ENCODE results near the gene NFIA.

NFIA gene

DNA sequence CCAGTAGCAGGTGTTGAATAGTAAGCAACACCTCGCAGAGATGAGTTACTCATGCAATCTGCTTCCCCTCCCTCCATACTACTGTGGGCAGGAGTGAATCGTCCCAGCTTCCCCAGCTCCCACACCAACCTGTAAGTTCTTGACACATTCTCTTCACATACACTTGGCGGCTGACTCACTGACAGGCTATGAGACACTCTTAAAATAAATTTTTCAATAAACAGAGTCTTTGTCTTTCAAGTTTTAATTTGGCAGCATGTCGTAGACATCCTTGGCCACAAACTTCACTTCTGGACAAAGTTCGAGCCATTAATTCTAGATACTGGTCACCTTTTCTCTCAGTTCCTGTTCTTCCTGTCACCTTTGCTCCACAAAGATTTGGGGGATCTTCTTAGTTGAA lies 351.9 kb downstream of the NFIA start:
- TF ChIP-seq, protein P1, sequence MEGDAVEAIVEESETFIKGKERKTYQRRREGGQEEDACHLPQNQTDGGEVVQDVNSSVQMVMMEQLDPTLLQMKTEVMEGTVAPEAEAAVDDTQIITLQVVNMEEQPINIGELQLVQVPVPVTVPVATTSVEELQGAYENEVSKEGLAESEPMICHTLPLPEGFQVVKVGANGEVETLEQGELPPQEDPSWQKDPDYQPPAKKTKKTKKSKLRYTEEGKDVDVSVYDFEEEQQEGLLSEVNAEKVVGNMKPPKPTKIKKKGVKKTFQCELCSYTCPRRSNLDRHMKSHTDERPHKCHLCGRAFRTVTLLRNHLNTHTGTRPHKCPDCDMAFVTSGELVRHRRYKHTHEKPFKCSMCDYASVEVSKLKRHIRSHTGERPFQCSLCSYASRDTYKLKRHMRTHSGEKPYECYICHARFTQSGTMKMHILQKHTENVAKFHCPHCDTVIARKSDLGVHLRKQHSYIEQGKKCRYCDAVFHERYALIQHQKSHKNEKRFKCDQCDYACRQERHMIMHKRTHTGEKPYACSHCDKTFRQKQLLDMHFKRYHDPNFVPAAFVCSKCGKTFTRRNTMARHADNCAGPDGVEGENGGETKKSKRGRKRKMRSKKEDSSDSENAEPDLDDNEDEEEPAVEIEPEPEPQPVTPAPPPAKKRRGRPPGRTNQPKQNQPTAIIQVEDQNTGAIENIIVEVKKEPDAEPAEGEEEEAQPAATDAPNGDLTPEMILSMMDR (IDR thresholded peaks at IDR 0.05; ENCODE audit: low read depth, low read length, missing control alignments) = no peak
- DNase-seq (ENCODE audit: extremely low read depth, low read depth) = no peak
- H3K4me3 ChIP-seq (replicated peaks; ENCODE audit: low read depth, low read length) = no peak overlapping the region

DNA sequence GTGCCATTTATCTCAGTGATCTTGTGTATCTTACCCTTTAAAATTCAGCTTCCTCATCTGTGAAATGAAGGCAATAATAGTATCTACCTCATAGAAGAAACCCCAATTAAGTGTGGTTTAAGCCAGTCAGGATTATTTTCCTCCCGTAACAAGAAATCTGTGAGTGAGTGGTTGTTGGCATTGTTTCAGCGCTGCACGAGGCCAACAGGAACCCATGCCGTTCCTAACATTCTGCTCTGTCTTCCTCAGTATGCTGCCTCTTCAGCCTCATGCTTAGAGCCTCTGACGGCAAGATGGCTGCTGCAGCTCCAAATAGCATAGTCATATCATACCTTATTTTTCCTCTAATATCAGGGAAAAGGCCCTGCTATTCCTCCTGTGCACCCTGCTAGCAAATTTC lies 352.9 kb downstream of the NFIA start:
- TF ChIP-seq, protein P1 (IDR thresholded peaks at IDR 0.05; ENCODE audit: low read depth, low read length, missing control alignments) = no peak
- no peak overlapping the region for H3K4me3 ChIP-seq (replicated peaks; ENCODE audit: low read depth, low read length)
- DNase-seq (ENCODE audit: extremely low read depth, low read depth) = no peak

DNA sequence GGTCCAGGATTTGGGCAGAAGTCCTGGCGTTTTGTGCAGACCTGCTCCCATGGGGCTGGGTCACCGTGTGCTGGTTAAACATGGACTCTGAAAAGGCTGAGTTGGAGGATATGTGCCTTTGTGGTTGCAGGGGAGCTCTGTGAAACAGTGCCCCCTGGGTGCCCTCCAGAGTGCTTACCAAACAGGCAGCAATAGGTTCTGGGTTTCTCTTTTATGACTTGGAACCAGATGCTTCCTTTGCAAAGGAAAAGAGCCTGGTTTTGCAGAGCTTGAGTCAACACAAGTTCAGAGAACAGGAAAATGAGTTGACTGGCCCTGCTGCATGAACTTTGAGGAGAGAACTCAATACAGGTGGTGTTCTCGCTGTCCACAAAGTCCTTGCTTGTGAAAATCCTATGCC lies 353.7 kb downstream of the NFIA start:
- TF ChIP-seq, protein P1 (IDR thresholded peaks at IDR 0.05; ENCODE audit: low read depth, low read length, missing control alignments) = no peak
- no peak for DNase-seq (ENCODE audit: extremely low read depth, low read depth)
- H3K4me3 ChIP-seq (replicated peaks; ENCODE audit: low read depth, low read length) = no peak overlapping the region

DNA sequence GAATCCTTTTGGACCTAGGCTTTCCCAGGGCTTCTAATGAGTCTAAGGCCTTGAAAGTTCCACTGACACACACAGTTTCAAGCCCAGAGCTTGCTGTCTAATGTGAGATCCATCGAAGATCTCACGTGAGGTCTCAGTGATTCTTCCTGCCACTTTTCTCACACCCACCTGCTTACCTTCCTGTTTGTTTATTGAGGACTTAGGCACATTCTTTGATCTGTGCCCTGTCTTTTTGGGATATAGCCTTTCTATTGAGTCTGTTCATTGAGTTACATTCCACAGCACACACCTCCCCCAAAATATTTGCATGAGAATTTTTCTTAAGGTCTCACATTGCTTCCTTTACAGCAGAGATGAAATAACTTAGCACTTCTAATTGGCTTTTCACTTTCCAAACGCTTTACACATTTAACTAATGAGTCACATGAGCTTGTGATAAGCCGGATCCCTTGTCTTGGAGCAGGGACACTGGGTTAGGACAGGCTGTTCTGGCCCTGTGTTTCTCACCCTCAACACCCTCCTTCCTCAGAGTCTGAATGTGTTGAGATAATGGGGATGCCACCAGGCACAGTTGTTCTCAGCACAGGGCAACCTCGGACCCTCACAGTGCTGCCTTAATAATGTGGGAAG lies 354.2 kb downstream of the NFIA start:
- DNase-seq (ENCODE audit: extremely low read depth, low read depth) = no peak
- TF ChIP-seq, protein P1 (IDR thresholded peaks at IDR 0.05; ENCODE audit: low read depth, low read length, missing control alignments) = no peak
- H3K4me3 ChIP-seq (replicated peaks; ENCODE audit: low read depth, low read length) = no peak overlapping the region

DNA sequence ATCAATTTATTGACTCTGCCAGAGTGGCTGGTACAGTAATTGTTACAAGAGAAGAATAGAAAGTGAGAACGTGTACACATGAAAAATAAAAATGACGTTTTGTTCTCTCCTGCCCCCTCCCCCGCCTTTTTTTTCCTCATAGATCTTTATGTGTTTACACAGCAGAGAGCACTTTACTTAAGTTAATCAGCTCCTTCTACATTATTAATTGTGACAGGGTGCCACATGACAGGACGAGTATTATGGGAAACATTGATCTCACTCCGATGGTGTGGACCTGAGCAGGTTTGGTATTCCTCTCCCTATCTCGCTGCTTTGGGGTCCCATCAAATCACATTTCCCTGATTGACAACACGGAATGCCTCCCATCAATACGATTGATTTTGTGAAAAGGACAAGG lies 356.9 kb downstream of the NFIA start:
- TF ChIP-seq, protein P1 (IDR thresholded peaks at IDR 0.05; ENCODE audit: low read depth, low read length, missing control alignments) = no peak
- DNase-seq (ENCODE audit: extremely low read depth, low read depth) = no peak
- no peak overlapping the region for H3K4me3 ChIP-seq (replicated peaks; ENCODE audit: low read depth, low read length)

DNA sequence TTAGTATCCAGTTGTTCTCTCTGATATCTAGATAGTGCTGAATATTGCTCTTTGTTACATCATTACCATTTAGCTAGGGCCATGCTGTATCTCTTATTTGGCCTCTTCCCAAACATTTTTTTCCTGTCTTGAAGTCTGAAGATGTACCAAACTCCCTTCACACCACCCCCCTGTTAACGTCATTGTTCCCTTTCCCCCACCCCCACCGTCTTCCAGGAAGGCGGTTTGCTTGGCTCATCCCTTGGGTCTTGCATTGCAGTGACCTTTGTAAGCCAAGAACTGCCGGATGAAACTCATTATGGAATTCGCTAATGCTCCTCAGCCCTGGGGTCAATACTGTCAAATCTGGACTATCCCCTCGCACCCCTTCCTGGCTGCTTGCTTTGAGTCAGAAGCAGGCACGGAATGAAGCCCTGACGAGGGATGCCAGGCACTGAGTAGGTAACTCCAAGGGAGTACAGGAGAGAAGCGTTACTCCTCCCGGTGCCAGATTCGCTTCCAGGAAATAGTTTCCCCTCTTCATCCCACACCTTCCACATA lies 359.4 kb downstream of the NFIA start:
- no peak overlapping the region for H3K4me3 ChIP-seq (replicated peaks; ENCODE audit: low read depth, low read length)
- no peak for DNase-seq (ENCODE audit: extremely low read depth, low read depth)
- TF ChIP-seq, protein P1 (IDR thresholded peaks at IDR 0.05; ENCODE audit: low read depth, low read length, missing control alignments) = no peak

DNA sequence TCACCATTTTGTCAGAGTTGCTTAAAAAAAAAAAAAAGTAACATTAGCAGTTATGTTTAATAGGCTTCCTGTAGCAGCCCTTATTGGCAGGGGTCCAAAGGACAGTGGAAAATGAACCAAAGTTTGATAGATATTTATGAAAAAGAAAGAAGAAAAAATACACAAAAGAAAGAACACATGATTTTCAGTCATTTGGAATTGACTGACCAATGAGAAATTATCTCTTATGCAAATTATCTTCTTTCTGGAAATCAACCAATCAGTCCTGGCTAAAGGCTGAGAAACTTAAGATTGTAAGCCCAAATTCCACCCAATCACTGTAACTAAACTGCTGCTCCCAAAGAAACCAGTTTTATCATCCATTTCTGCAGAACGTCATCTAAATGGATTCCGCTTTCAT lies 360.2 kb downstream of the NFIA start:
- H3K4me3 ChIP-seq (replicated peaks; ENCODE audit: low read depth, low read length) = no peak overlapping the region
- TF ChIP-seq, protein P1 (IDR thresholded peaks at IDR 0.05; ENCODE audit: low read depth, low read length, missing control alignments) = no peak
- no peak for DNase-seq (ENCODE audit: extremely low read depth, low read depth)
